Renal cortical epithelial cell (primary cell): ENCODE data around the gene REM2. TPM values are rescaled to one million over a fixed set of nuclear protein-coding genes. Genes with fewer than 3 reads are reported as not detected.

Source experiments
- DNase-seq: peaks from one replicate; pipeline ENCODE4 v3.0.0-alpha.2; 2011; ENCODE audit warnings: low read depth
- total RNA-seq: library from RNA; depleted of rRNA; stranded (reverse); fragments of >200 nt; gene quantifications from 2 replicates; pipeline ENCODE4 v1.2.3, GENCODE V29; 2014

The REM2 gene
- total RNA-seq, 1 donor from 2014 or later, result 0.20 TPM

DNA sequence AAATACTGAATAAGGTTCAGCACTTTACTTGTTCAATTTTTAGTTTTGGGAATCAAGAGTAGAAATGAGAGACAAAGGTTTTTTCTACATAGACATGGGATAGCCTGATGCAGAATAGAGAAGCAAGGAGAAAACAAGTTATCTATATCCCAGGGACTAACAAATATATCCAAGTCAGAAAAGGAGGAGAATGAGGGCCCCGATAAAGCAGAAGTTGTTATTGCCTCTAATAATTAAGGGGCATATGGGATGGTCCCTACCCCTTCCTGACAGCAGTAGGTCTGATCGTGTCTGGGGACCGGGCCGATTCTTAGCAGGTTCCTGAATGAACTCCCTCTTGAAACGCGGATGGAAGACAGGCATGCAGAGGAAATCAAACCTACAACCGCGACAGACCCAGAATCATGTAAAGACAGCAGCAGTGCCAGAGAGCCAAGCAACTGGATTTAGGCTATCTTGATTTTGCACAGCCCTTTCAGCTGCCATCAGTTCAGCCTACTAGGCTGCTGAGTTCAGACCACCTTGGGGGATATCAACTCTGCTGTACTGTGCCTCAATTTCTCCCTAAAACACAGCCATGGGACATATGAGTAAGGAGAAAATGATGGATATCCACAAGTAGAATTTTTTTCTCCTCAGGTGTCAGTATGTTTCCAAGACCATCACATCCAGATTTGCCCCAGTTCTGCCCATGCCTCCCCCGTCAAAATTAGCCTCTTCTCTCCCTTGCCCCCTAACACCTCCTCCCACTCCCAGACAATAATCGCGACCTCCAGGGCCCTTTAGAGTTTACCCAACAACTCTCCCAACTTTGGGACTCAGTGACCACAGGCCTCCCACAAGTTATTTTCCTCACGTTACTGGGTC is 45.4 kb downstream of the REM2 start:
- DNase-seq, result no peak

DNA sequence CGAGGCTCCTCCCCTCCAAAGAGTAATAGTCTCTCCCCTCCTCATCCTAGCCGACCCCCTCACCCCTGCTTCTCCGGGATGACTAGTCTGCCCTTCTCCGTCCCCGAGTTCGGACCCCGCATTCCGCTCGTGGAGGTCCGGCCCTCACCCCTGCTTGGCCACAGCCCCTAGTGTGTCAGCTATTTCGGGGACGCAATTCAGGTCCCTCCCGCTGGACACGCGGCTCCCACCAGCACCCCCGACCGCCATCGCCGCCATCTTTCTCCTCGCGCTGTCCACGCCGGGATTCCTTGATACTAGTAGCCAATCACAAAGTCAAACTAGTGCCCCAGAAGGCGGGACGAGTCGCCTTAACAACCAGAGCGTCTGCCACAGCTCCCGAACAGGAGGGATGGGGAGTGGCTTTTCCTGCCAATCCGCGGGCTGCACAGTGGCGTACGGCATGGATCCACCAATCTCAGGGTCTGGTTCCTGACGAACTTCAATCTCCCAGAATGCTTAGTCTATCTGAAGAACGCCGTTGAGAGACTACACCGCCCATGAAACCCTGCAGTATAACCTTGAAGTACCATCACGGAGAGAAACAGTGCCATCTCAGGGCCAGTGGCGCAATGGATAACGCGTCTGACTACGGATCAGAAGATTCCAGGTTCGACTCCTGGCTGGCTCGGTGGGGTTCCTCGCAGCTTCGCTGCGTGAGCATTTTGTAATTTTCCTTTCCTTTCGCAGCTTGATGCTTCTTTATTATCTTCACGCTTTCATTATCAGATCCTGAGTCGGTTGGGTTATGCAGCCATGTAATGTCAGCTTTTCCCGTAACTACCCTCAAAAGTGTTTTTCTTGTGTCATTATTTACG is 46.3 kb downstream of the REM2 start, which contains the start of gene PRMT5:
Gene PRMT5, minus strand, starts transcription at position 273 of the 857 bp plus-strand sequence. Its CDS starts 15 bp downstream, at position 258.
- peak; percentile 99 for DNase-seq

DNA sequence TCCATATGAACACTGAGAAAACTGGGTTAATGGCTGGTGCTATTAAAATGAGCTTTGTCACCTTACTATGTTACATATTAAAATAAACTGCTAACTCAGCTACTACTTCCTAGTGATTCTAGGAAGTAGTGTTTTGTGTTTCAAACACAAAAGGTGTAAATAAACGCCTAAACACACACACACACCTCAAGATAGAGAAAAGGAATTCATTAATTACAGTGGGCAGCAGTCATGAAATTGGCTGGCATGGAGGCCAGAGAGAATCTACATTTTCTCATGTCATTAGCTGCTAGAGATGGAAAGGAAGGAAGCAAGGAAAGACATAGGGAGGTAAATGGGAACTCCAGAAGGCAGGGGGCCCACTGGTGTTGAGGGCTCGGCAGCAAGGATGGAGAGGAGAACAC is 46.9 kb downstream of the REM2 start:
- DNase-seq, result peak; percentile 74

DNA sequence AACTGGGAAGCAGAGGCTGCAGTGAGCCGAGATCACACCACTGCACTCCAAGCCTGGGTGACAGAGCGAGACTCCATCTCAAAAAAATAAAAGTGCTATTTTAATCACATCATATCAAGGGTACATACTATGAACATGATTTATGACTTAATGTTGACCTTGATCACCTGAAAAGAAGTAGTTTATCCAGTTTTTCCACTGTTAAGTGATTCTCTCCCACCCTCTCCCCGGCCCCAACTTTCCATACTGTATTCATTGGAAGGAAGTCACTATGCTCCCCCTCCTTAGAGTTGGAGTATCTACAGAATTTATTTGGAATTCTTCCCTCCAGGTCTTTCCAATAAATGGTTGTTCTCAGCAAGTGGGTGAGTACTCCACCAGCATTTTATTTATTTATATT is 49.1 kb downstream of the REM2 start:
- DNase-seq, result no peak

DNA sequence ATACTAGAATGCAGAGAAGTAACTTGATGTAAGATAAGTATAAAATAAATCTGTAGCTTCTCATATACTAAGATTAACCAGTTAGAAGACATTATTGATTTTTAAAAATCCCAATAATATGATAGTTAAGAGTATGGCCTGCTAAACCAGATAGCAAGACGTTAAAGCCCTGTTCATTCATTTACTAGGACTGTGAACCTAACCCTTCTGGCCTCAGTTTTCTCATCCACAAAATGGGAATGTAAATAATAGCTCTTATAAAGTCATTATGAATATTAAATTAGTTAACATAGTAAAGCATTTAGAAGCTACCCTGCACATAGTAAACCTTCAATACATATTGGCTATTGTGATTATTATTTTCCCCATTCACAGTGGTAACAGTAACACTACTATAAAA is 52.1 kb downstream of the REM2 start:
- no peak for DNase-seq

Other genes starting within 250 kb of the REM2 start
- 0.05 TPM in 1 of 2 replicates, not detected in the other for gene OR6J1, start 238.9 kb upstream of the REM2 start, total RNA-seq
- gene OXA1L, start 116.5 kb upstream of the REM2 start, total RNA-seq, result 28.8 and 42.4 TPM in 2 replicates
- 12.7 and 18.4 TPM in 2 replicates for gene SLC7A7, start 67.8 kb upstream of the REM2 start, total RNA-seq
- 17.1 and 61.1 TPM in 2 replicates for gene MRPL52, start 53.3 kb upstream of the REM2 start, total RNA-seq
- gene MMP14, start 46.6 kb upstream of the REM2 start, total RNA-seq, result 180 and 295 TPM in 2 replicates
- 71.9 and 268 TPM in 2 replicates for gene LRP10, start 11.5 kb upstream of the REM2 start, total RNA-seq
- 127 and 148 TPM in 2 replicates for gene RBM23, start 35.9 kb downstream of the REM2 start, total RNA-seq
- 74.3 and 78.0 TPM in 2 replicates for gene PRMT5, start 46.2 kb downstream of the REM2 start, total RNA-seq
- 17.2 and 36.8 TPM in 2 replicates for gene HAUS4, start 73.9 kb downstream of the REM2 start, total RNA-seq
- 161 and 189 TPM in 2 replicates for gene AJUBA, start 99.3 kb downstream of the REM2 start, total RNA-seq
- 6.3 and 16.2 TPM in 2 replicates for gene C14orf93, start 126.9 kb downstream of the REM2 start, total RNA-seq
- 167 and 251 TPM in 2 replicates for gene PSMB5, start 151.7 kb downstream of the REM2 start, total RNA-seq
- not detected in 2 replicates for gene PSMB11, start 159.0 kb downstream of the REM2 start, total RNA-seq
- 3.5 and 6.1 TPM in 2 replicates for gene CDH24, start 174.3 kb downstream of the REM2 start, total RNA-seq
- 34.0 and 103 TPM in 2 replicates for gene ACIN1, start 211.9 kb downstream of the REM2 start, total RNA-seq
- 61.6 and 71.0 TPM in 2 replicates for gene C14orf119, start 212.3 kb downstream of the REM2 start, total RNA-seq
- not detected in 2 replicates for gene CIROP, start 221.8 kb downstream of the REM2 start, total RNA-seq
- gene CEBPE, start 236.0 kb downstream of the REM2 start, total RNA-seq, result not detected in 2 replicates